H1 (cell line): ENCODE data around the gene PLCB1. TPM values are rescaled to one million over a fixed set of nuclear protein-coding genes. Genes with fewer than 3 reads are reported as not detected.

ENCODE experiments used
- CTCF ChIA-PET: fragments of 300-600 bp; sonication (Branson Sonifier 250); formaldehyde crosslinking; loops from one replicate; lab custom pipeline; 2021; ENCODE audit not compliant: partially characterized antibody; lab: Charles Lee
- POLR2A ChIA-PET: fragments of 300-600 bp; sonication (Branson Sonifier 250); formaldehyde crosslinking; loops from one replicate; lab custom pipeline; 2021; ENCODE audit warnings: inconsistent platforms; ENCODE audit not compliant: partially characterized antibody; lab: Charles Lee
- DNase-seq, 2 experiments: peaks; one replicate each; pipeline versions ENCODE4 v3.0.0 to v3.0.0-alpha.2; 2010 to 2022; ENCODE audit warnings: low spot score in 2 of 2, low read depth in 1 of 2, mixed read lengths in 1 of 2
- FAIRE-seq: peaks from 2 replicates; lab custom pipeline; 2011; peaks lifted over from hg19 to GRCh38; lab: Jason Lieb, UNC
- H2AFZ ChIP-seq: 2 replicates; pipeline ENCODE4 v1.8.1; 2012; ENCODE audit warnings: low read length, inconsistent platforms
- H2AK5ac ChIP-seq: 2 replicates; pipeline ENCODE4 v1.6.1; 2013; ENCODE audit warnings: low read depth, low read length
- H2BK120ac ChIP-seq: replicated peaks from 2 replicates; pipeline ENCODE3; 2013; ENCODE audit warnings: low read depth, low read length, inconsistent platforms
- H2BK12ac ChIP-seq: 2 replicates; pipeline ENCODE4 v1.6.1; 2013; ENCODE audit warnings: low read depth, low read length
- H2BK15ac ChIP-seq: 2 replicates; pipeline ENCODE4 v1.6.1; 2013; ENCODE audit warnings: low read length
- H2BK20ac ChIP-seq: 2 replicates; pipeline ENCODE4 v1.6.1; 2013; ENCODE audit warnings: low read length
- H2BK5ac ChIP-seq: 2 replicates; pipeline ENCODE4 v1.6.1; 2013; ENCODE audit warnings: low read depth, low read length
- H3K14ac ChIP-seq: 2 replicates; pipeline ENCODE4 v1.6.1; 2013; ENCODE audit warnings: inconsistent platforms; ENCODE audit not compliant: insufficient read length
- H3K18ac ChIP-seq: 2 replicates; pipeline ENCODE4 v1.6.1; 2013; ENCODE audit warnings: low read length; ENCODE audit errors: extremely low read depth
- H3K23ac ChIP-seq: 2 replicates; pipeline ENCODE4 v1.6.1; 2013; ENCODE audit warnings: inconsistent platforms; ENCODE audit not compliant: insufficient read length
- H3K23me2 ChIP-seq: 2 replicates; pipeline ENCODE4 v1.6.1; 2013; ENCODE audit warnings: low read depth, low read length
- H3K27ac ChIP-seq: 2 replicates; pipeline ENCODE4 v1.6.1; 2011; ENCODE audit warnings: low read depth, low read length, inconsistent platforms
- H3K27me3 ChIP-seq, 4 experiments: replicated peaks in 1 of 4; 1 replicate in 1 of 4; 2 replicates in 3 of 4; pipeline versions ENCODE4 v1.6.1 to v1.8.1; 2011 to 2013; ENCODE audit warnings: low read length in 3 of 4, mild to moderate bottlenecking in 3 of 4, inconsistent platforms in 2 of 4, mixed read lengths in 2 of 4, moderate library complexity in 1 of 4; ENCODE audit not compliant: control insufficient read depth in 3 of 4, insufficient read depth in 3 of 4; ENCODE audit errors: extremely low read depth in 1 of 4
- H3K36me3 ChIP-seq, 4 experiments: 2 replicates each; pipeline versions ENCODE4 v1.6.1 to v1.8.1; 2011 to 2013; ENCODE audit warnings: mild to moderate bottlenecking in 4 of 4, low read length in 3 of 4, moderate library complexity in 2 of 4, control low read depth in 1 of 4, inconsistent platforms in 1 of 4; ENCODE audit not compliant: insufficient read depth in 4 of 4, control insufficient read depth in 2 of 4
- H3K4ac ChIP-seq: replicated peaks from 2 replicates; pipeline ENCODE3; 2013; ENCODE audit warnings: low read length, low read depth, mixed read lengths, inconsistent platforms; ENCODE audit not compliant: insufficient read length
- H3K4me1 ChIP-seq, 4 experiments: replicated peaks in 1 of 4; 1 replicate in 1 of 4; 2 replicates in 3 of 4; pipeline versions ENCODE4 v1.6.1 to v1.8.1; 2011 to 2013; ENCODE audit warnings: low read length in 3 of 4, inconsistent platforms in 2 of 4, mixed read lengths in 1 of 4; ENCODE audit not compliant: insufficient read depth in 4 of 4, control insufficient read depth in 3 of 4
- H3K4me2 ChIP-seq, 2 experiments: 2 replicates each; pipeline versions ENCODE4 v1.6.1 to v1.8.1; 2011 to 2013; ENCODE audit warnings: low read depth in 2 of 2, low read length in 2 of 2, control low read depth in 1 of 2, inconsistent platforms in 1 of 2, mild to moderate bottlenecking in 1 of 2; ENCODE audit not compliant: insufficient read depth in 1 of 2
- H3K4me3 ChIP-seq, 4 experiments: fragments of 200-600, 300-600 bp in 1 of 4; sonication (generic), shearing (Covaris generic), sonication (Bioruptor Twin) in 1 of 4; 2 replicates each; pipeline versions ENCODE4 v1.5.1 to v1.8.1; 2011 to 2016; ENCODE audit warnings: low read length in 4 of 4, low read depth in 3 of 4, control low read depth in 2 of 4, inconsistent platforms in 2 of 4, mild to moderate bottlenecking in 2 of 4, mixed read lengths in 1 of 4, moderate library complexity in 1 of 4; ENCODE audit not compliant: insufficient read depth in 2 of 4; ENCODE audit errors: extremely low read depth in 1 of 4
- H3K56ac ChIP-seq: replicated peaks from 2 replicates; pipeline ENCODE3; 2013; ENCODE audit warnings: low read depth, mild to moderate bottlenecking, mixed read lengths, low read length, inconsistent platforms; ENCODE audit not compliant: insufficient read length
- H3K79me1 ChIP-seq: 2 replicates; pipeline ENCODE4 v1.6.1; 2013; ENCODE audit warnings: low read depth, low read length, control low read depth
- H3K79me2 ChIP-seq, 2 experiments: 2 replicates each; pipeline versions ENCODE4 v1.6.1 to v1.8.1; 2012 to 2013; ENCODE audit warnings: low read length in 2 of 2, mild to moderate bottlenecking in 2 of 2, inconsistent platforms in 1 of 2; ENCODE audit not compliant: insufficient read depth in 2 of 2, control insufficient read depth in 1 of 2
- H3K9ac ChIP-seq, 4 experiments: replicated peaks in 1 of 4; 1 replicate in 1 of 4; 2 replicates in 3 of 4; pipeline versions ENCODE4 v1.6.1 to v1.8.1; 2011 to 2013; ENCODE audit warnings: low read depth in 3 of 4, low read length in 3 of 4, control low read depth in 2 of 4, mild to moderate bottlenecking in 2 of 4, moderate library complexity in 2 of 4, inconsistent platforms in 1 of 4; ENCODE audit errors: extremely low read depth in 1 of 4
- H3K9me3 ChIP-seq, 2 experiments: 2 replicates each; pipeline versions ENCODE4 v1.6.1 to v1.8.1; 2012 to 2013; ENCODE audit warnings: mild to moderate bottlenecking in 2 of 2, moderate library complexity in 2 of 2, control low read depth in 1 of 2, inconsistent platforms in 1 of 2, low read depth in 1 of 2, low read length in 1 of 2, mixed read lengths in 1 of 2; ENCODE audit not compliant: insufficient read depth in 2 of 2
- H4K20me1 ChIP-seq, 2 experiments: replicated peaks in 1 of 2; 2 replicates each; pipeline versions ENCODE3 to v1.8.1; 2011 to 2013; ENCODE audit warnings: inconsistent platforms in 2 of 2, low read length in 2 of 2, mild to moderate bottlenecking in 1 of 2; ENCODE audit not compliant: insufficient read depth in 2 of 2, control insufficient read depth in 1 of 2
- H4K5ac ChIP-seq: 2 replicates; pipeline ENCODE4 v1.6.1; 2013; ENCODE audit warnings: low read length, low read depth, mixed read lengths, inconsistent platforms; ENCODE audit not compliant: insufficient read length
- H4K8ac ChIP-seq: 2 replicates; pipeline ENCODE4 v1.8.0; 2013; ENCODE audit warnings: mild to moderate bottlenecking, moderate library complexity, low read length, inconsistent platforms; ENCODE audit not compliant: insufficient read depth; ENCODE audit errors: extremely low read depth
- H4K91ac ChIP-seq: replicated peaks from 2 replicates; pipeline ENCODE3; 2013; ENCODE audit warnings: low read length, mixed read lengths, inconsistent platforms; ENCODE audit not compliant: insufficient read length
- BCL11A ChIP-seq, 2 experiments: IDR thresholded peaks; one replicate each; pipeline ENCODE4 v1.6.1; 2011; ENCODE audit warnings: low read depth in 2 of 2, low read length in 2 of 2, mild to moderate bottlenecking in 2 of 2
- CBX8 ChIP-seq: fragments of 300-800, 300-1000 bp; sonication (generic); IDR thresholded peaks from 2 replicates; pipeline ENCODE4 v1.7.1; 2016; ENCODE audit warnings: low read depth, low read length, borderline replicate concordance
- CTBP2 ChIP-seq: IDR thresholded peaks from 2 replicates; pipeline ENCODE4 v1.7.0; 2011; ENCODE audit warnings: borderline replicate concordance, mild to moderate bottlenecking, moderate library complexity, mixed read lengths, low read length; ENCODE audit not compliant: insufficient read depth, insufficient read length
- EGR1 ChIP-seq: IDR thresholded peaks from 2 replicates; pipeline ENCODE4 v1.6.1; 2011; ENCODE audit warnings: low read depth, low read length, borderline replicate concordance
- KDM4A ChIP-seq: IDR thresholded peaks from one replicate; pipeline ENCODE4 v1.7.1; 2012; ENCODE audit warnings: low read depth, mild to moderate bottlenecking, moderate library complexity, low read length, inconsistent platforms; ENCODE audit not compliant: severe bottlenecking
- NANOG ChIP-seq: IDR thresholded peaks from 2 replicates; pipeline ENCODE4 v1.6.1; 2011; ENCODE audit warnings: low read length, low read depth, mild to moderate bottlenecking, inconsistent platforms; ENCODE audit not compliant: insufficient read depth, poor library complexity, severe bottlenecking
- SP4 ChIP-seq: IDR thresholded peaks from 2 replicates; pipeline ENCODE4 v1.6.1; 2012; ENCODE audit warnings: low read length, inconsistent platforms
- SUZ12 ChIP-seq: fragments of 200-600 bp; sonication (generic); IDR thresholded peaks from 2 replicates; pipeline ENCODE4 v1.6.1; 2012; ENCODE audit warnings: mild to moderate bottlenecking, inconsistent platforms, low read length, moderate library complexity, mixed read lengths
- TAF1 ChIP-seq: IDR thresholded peaks from 2 replicates; pipeline ENCODE4 v1.6.1; 2011; ENCODE audit warnings: mild to moderate bottlenecking, low read depth, low read length
- YY1 ChIP-seq: IDR thresholded peaks from 2 replicates; pipeline ENCODE4 v1.6.1; 2011; ENCODE audit warnings: low read depth, mild to moderate bottlenecking, low read length
- WGBS, 2 experiments: shearing (Covaris generic) in 1 of 2; methylation state at CpG; one replicate each; pipeline versions ENCODE4 v1.1.6 to v1.1.7; 2013 to 2015; ENCODE audit warnings: low lambda C conversion rate in 2 of 2, mixed read lengths in 2 of 2, inconsistent platforms in 1 of 2, low coverage in 1 of 2, missing lambda C conversion rate in 1 of 2; ENCODE audit not compliant: insufficient replicate concordance in 2 of 2, insufficient coverage in 1 of 2, insufficient read length in 1 of 2; ENCODE audit errors: extremely low coverage in 1 of 2, missing lambda C conversion rate in 1 of 2; 5-methylcytosine and 5-hydroxymethylcytosine counted together
- polyA plus RNA-seq, 7 experiments: library from polyadenylated mRNA; depleted of rRNA in 3 of 7; stranded (reverse) in 5 of 7; unstranded in 2 of 7; fragments of >200 nt in 5 of 7; fragments of 200-250 nt in 2 of 7; gene quantifications; 1 replicate in 5 of 7; 2 replicates in 1 of 7; 4 replicates in 1 of 7; pipeline versions ENCODE4 v1.2.1 to v1.2.3, GENCODE V29; 2011 to 2013; ENCODE audit warnings: missing spikeins in 2 of 7, mixed read lengths in 2 of 7
- total RNA-seq: library from RNA; stranded (reverse); fragmentation: NEBNext Ultra II Directional; extraction: Animal tissue kit (Norgen Biotek cat#: 25700); gene quantifications from 2 replicates; pipeline ENCODE4 v1.2.1, GENCODE V29; 2021

Gene PLCB1
- total and polyA plus RNA-seq, 2 of the 8 experiments (the other 6 are each of a cell fraction or from before 2014, with no cell fraction given) = 2.6 to 9.1 TPM

DNA sequence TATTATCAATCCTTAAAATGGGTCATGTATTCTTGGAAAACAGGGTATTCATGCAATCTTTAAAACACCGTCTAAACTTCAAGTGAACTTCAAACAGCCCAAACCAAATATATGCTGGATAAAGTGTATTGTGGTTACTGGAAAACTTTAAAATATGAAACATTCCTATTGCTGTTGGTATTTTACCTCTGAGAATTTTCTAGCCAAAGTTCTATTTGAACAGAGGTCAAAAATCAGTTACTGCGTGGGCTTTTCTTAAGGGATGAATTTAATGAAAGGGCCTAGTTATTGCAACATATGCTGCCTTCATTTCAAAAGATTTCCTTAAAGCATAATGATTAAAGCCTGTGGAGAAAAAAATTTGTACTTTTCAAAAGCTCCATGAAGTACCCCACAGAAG, 436.0 kb downstream of the PLCB1 start:
- no peaks in the 10 kb centered on the region for H3K27me3 ChIP-seq
- no peaks in the 10 kb centered on the region for H3K79me1 ChIP-seq
- H4K20me1 ChIP-seq = no peaks in the 10 kb centered on the region
- H3K4me3 ChIP-seq = no peak overlapping the region
- H2AK5ac ChIP-seq = no peak overlapping the region
- no peak overlapping the region for H4K8ac ChIP-seq
- ChIA-PET POLR2A (no interaction called here), CTCF (interaction anchor here (0.7 kb wide), 1 partner anchor 30 kb away, joined by 3 read pairs; no protein-coding TSS in a partner anchor)
- no peaks in the 10 kb centered on the region for H3K36me3 ChIP-seq
- no peak overlapping the region for H3K14ac ChIP-seq
- H3K79me2 ChIP-seq = no peaks in the 10 kb centered on the region
- no peak overlapping the region for H2BK15ac ChIP-seq
- no peak overlapping the region for H4K5ac ChIP-seq
- no peak overlapping the region for H3K23ac ChIP-seq
- no peaks in the 10 kb centered on the region for H3K23me2 ChIP-seq
- no peaks in the 10 kb centered on the region for H3K9me3 ChIP-seq
- H2BK20ac ChIP-seq = no peak overlapping the region
- no peak overlapping the region for H2BK120ac ChIP-seq
- no peak overlapping the region for H4K91ac ChIP-seq
- H2BK12ac ChIP-seq = no peak overlapping the region
- no peak overlapping the region for H2BK5ac ChIP-seq
- no peak overlapping the region for H3K4me2 ChIP-seq
- H3K18ac ChIP-seq = no peak overlapping the region
- no peaks in the 10 kb centered on the region for H3K4me1 ChIP-seq
- H3K4ac ChIP-seq = no peak overlapping the region
- no peak overlapping the region for H3K56ac ChIP-seq
- no peak for FAIRE-seq
- H2AFZ ChIP-seq = no peak overlapping the region
- TF ChIP-seq YY1 (no peak), TAF1 (no peak), SUZ12 (no peak), SP4 (no peak), NANOG (no peak), BCL11A (IDR thresholded peaks at IDR 0.05; ENCODE audit: low read depth in 2 of 2, low read length in 2 of 2) (no peak), CBX8 (no peak), KDM4A (no peak), CTBP2 (no peak), EGR1 (no peak)
- H3K27ac ChIP-seq = no peak overlapping the region
- 94% methylated on average over 2 of the region's 2 CpGs; no CpG with 5 or more reads in 1 of the 2 experiments for WGBS, 2 experiments
- H3K9ac ChIP-seq = no peak overlapping the region
- no peak for DNase-seq
